ENCODE results near the gene PLPP4.
A peak's percentile ranks its signal among the peaks of the same experiment; 100 is the strongest.
"Not testable (repeated sequence)": the region's sequence is repeated elsewhere in the genome, so short reads cannot be mapped to it uniquely, and the experiment has no call there.

Gene PLPP4

DNA sequence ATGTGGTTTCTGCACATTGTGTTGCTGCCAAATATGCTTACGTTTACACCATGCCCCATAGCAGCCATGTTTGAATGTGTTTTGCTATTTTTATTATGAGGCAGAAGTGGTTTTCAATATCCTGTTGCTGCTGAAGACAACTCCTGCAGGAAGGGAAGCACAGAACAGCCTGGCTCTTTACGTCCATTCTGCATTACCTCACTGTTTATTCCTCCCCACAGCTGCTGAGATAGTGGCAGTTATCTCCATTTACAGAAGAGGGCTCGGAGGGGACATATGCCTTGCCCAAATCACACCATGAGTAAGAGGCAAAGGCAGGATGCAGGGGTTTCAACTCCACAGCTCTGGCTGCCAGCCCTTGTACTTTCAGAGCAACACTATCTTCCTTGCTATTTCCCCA, 35.3 kb downstream of the PLPP4 start:
- no peak for DNase-seq

DNA sequence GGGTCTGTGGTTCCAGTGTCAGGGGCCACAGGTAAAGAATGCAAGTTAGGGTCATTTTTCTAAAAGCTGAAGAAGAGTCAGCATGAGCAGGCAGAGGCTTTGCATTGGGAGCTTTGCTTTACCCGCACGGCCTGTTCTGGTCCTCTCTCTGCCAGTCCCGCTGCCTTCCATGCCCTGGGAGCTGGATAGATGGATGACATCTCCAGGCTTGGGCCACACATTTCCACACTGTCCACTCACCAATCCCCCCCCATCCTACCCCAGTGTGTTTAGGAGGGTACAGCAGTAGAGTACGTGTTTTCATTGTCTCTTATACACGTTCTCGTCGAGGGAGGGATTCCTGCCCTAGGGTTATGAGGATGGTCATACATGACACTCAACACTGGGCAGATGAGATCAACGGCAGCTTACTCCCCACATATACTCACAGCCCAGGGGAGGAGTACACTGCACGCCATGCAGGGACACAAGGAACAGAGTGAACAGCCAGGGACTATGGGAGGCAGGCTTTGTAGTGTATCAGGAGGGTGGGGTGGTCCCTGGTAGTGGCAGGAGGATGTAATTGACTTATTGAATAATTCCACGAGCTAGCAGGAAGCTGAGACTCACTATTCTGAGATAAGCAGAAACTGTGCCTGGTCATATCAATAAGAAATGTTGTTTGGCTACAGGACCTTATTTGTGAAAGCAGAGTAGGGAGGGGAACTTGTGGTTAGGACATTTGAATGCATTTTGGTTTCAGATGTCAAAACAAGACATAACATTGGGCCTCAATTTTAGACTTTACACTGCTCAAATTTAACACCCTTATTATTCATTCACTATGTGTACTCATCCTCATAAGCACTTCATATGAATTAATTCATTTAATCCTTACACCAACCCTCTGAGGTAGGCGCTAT, 36.6 kb downstream of the PLPP4 start:
- DNase-seq, result no peak

GRCh38 chr10:120494313-120494710, 37.3 kb downstream of the PLPP4 start:
- no peak for DNase-seq

DNA sequence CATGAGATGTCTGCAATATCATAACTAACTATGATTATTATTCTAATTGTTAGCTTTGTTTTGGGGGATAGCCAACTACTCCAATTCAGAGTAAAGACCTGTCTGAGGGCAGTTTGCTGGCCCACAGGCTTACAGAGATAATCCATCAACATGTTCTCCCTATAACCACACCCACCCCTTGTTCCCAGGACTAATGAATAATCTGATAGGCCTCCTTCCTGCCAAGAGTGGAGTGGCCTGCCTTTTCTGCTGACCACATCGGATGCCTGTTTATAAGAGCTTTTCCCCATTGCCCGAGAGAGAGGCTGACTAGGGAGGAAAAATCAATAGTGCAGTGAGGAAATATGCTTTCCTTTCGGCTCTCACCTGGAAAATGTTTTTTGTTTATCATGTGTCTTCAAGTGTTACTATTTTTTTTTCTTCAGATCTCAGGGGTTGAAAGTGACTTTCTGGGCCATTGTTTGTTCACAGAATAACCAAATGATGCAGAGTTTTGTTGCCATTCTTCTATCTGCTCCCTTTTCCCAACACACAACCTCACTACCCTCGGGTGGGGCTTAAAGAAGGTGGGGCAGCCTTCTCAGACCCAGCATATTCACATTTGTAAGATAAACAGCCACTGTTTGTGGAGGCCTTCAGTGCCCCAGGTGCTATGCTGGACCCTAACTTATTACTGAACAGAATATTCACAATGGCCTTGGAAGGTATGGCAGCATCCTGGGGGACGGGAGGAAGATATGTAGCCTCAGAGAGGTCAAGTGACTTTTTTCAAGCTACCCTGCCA, 38.4 kb downstream of the PLPP4 start:
- peak; percentile 72 for DNase-seq

DNA sequence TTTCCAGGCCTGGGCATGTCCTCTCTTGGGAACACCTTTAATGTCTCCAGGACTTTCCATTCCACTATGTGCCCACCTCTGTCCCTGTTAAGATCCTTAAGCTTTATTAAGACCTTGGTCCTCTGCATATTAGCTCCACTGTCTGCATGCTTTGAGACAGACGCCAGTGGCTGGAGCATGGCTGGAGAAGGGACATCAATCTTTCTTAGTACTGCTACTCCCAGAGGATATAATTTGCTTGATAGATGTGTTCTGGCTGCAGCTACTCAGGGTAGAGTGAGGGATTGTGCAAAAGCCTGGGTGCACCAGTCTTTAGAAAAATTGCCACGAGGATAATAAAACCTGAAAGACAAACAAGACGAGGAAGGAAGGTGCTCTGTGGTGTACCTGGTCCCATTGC, 42.9 kb downstream of the PLPP4 start:
- no peak for DNase-seq

- peak; percentile 32 for DNase-seq
Observed at GRCh38 chr10:120503689-120504088, 46.7 kb downstream of the PLPP4 start.

DNA sequence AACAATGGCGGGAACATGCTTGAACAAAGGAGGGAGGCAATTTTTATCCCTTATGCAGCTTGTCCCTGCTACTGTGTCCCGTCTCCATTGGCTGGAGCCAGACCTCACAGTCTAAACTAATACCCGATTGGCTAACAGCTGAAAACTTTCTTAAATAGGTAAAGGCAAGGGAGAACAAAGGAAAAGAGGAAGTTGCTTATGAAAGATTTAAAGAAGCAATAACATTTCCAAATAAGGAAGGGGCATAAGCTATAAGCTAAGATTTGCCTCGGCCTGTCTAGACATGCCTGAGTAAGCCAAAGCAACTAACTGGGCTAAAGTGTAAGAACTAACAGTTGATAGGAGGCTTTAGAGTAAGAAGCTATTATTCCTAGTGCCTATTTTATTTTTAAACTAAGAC, 47.2 kb downstream of the PLPP4 start:
- DNase-seq, result not testable (repeated sequence)

DNA sequence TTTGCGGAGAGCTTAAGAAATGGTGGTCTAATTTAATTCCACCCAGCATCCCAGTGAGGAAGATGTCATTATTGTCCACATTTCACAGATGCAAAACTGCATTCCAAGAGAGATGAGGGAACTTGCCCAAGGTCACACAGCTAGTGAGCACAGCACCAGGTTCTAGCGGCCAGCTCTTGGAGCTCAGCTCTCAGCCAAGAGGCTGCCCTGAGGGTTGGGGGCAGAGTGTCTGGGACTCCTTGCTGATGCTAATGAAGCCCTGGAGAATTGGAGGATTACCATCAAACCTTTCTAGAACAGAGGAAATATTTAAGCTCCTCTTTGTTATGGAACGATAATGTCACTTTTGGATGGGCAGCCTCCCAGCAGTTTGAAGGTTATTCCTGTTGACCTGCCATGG, 48.0 kb downstream of the PLPP4 start:
- no peak for DNase-seq

- no peak for DNase-seq
Observed at GRCh38 chr10:120505866-120506265, 48.8 kb downstream of the PLPP4 start.

- no peak for DNase-seq
Observed at GRCh38 chr10:120506674-120507073, 49.6 kb downstream of the PLPP4 start.

GRCh38 chr10:120507175-120507574, 50.1 kb downstream of the PLPP4 start:
- DNase-seq, result no peak

DNA sequence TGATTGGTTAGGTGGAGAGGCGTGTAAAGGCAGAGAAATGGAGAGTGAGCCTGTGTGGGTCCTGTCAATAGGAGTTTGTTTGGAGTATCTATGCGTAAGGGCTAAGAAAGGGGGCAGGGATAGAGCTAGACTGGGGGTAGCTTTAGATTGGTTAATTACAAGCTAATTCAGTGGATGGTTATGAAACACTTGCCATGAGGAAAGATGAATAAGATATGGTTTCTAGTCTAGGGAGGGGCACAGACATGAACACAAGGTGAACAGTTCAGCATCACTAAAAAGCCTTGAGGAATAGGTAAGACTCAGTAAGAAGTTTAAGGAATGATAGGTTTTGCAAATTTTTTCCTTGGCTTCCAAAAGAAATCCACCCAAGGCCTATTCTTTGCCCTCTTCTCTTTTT, 50.6 kb downstream of the PLPP4 start:
- no peak for DNase-seq

GRCh38 chr10:120508393-120508792, 51.4 kb downstream of the PLPP4 start:
- no peak for DNase-seq

- no peak for DNase-seq
Observed at GRCh38 chr10:120508966-120509365, 51.9 kb downstream of the PLPP4 start.

DNA sequence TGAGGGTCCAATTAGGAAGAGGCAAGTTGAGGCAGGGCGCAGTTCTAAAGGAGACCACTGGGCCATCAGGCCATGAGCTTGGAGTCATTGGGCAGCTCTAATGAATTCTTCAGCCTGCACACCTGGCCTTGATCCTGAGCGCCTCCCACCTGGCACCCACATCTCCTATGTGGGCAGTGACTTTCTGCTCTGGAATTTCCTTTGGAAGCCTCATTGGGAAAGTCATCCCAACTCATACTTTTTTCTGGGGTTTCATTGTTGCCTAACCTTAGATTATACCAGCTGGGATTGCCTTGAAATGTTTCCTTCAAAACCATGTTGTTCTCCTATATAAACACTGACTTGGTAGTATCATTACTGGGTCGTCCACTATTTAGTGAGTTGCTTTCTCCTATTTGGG, 54.1 kb downstream of the PLPP4 start:
- DNase-seq, result no peak

GRCh38 chr10:120513307-120513796, 56.3 kb downstream of the PLPP4 start:
- DNase-seq, result no peak

- DNase-seq, result no peak
Observed at GRCh38 chr10:120514035-120514620, 57.1 kb downstream of the PLPP4 start.

DNA sequence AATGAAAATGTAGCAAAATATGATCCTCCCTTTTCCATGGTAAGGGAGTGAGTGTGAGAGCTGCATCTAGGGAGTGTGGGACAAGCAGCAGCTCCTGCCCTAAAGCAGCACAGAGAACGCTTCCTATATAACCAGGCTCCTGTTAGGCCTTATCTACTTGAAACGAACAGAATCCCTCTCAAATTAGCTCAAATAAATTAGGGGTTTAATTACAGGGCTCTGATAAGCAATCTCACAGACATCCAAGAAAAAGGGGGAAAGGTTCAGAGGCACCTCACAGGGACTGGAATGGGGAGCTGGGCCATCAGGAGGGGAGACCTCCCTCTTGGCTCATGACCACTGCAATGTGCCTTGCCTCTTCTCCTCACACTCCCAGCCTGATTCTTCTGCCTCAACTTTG, 57.9 kb downstream of the PLPP4 start:
- no peak for DNase-seq

DNA sequence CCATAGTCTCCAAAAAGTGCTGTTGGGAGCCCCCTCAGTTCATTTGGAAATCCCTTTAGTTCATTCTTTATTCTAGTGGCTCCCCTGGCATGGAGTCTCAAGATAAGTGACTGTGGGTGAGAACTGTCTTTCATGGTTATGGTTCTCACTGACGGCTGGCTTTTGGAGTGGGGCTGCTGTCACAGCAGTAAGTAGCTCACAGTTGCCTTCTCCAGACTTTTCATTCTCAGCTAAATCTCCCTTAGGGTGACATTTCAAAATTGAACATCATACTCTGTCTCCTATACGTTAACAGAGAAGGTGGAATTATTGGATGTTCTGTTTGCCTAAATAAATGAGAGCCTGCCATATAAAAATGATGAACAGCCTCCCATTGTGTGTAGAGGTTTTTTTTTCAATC, 58.7 kb downstream of the PLPP4 start:
- no peak for DNase-seq

- no peak for DNase-seq
Observed at GRCh38 chr10:120516426-120516825, 59.4 kb downstream of the PLPP4 start.

- DNase-seq, result no peak
Observed at GRCh38 chr10:120517196-120517595, 60.2 kb downstream of the PLPP4 start.

- DNase-seq, result no peak
Observed at GRCh38 chr10:120517881-120518484, 61.0 kb downstream of the PLPP4 start.

DNA sequence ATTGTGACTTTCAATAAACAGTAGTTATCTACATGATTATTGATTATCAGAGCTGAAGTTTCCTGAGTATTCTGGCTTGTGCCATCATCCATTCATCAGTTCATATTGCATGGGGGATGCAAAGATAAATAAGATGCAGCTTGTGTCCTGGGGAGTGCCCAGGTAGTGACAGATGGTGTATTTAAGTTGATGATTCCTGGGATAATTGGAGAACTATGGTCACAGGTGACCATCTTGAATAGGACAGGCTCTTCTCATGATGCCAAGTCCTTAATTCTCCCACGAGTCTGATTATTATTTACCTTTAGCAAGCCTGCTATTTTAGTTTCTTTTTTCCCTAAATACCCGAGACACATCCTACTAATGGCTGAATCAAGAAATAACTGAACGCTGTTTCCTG, 64.9 kb downstream of the PLPP4 start:
- DNase-seq, result no peak

Measured in DMS79 (cell line).